Heart right ventricle (tissue), 16 donors: ENCODE data around the gene CHST11. TPM values are rescaled to one million over a fixed set of nuclear protein-coding genes. Genes with fewer than 3 reads are reported as not detected.

Experiments used
- ATAC-seq, 8 donors: fragments of 200-7000 bp; cut with Tn5 transposase; one replicate each; pipeline ENCODE4 v1.9.1; 2020; ENCODE audit warnings: mild to moderate bottlenecking in 8 of 8, moderate library complexity in 8 of 8, moderate number of reproducible peaks in 1 of 8
- DNase-seq, 2 donors: peaks; one replicate each; pipeline ENCODE4 v3.0.0-alpha.2; 2020
- H3K27ac ChIP-seq, 10 donors: fragments of 200-600 bp; sonication (generic) in 2 of 10; one replicate each; pipeline versions ENCODE4 v1.5.0 to v1.8.0; 2020 to 2022; ENCODE audit warnings: mild to moderate bottlenecking in 3 of 10
- H3K27me3 ChIP-seq, 7 donors: fragments of 200-600 bp; one replicate each; pipeline ENCODE4 v1.8.0; 2021 to 2022; ENCODE audit warnings: mild to moderate bottlenecking in 2 of 7
- H3K36me3 ChIP-seq, 9 donors: fragments of 200-600 bp; sonication (generic) in 1 of 9; one replicate each; pipeline versions ENCODE4 v1.5.0 to v1.8.0; 2020 to 2022; ENCODE audit warnings: mild to moderate bottlenecking in 2 of 9
- H3K4me1 ChIP-seq, 9 donors: fragments of 200-600 bp; sonication (generic) in 1 of 9; one replicate each; pipeline versions ENCODE4 v1.5.0 to v1.8.0; 2020 to 2022; ENCODE audit warnings: mild to moderate bottlenecking in 4 of 9
- H3K4me3 ChIP-seq, 10 donors: fragments of 200-600 bp; sonication (generic) in 2 of 10; one replicate each; pipeline versions ENCODE4 v1.5.0 to v1.8.0; 2020 to 2022; ENCODE audit warnings: mild to moderate bottlenecking in 7 of 10, moderate library complexity in 2 of 10
- H3K9me3 ChIP-seq, 11 donors: fragments of 200-600 bp in 10 of 11; sonication (generic) in 2 of 11; one replicate each; pipeline versions ENCODE4 v1.5.0 to v1.8.0; 2013 to 2022; ENCODE audit warnings: mild to moderate bottlenecking in 2 of 11, control low read depth in 1 of 11, moderate library complexity in 1 of 11
- WGBS, 2 donors: extraction: QIAGEN DNeasy Blood & Tissue Kit; methylation state at CpG; one replicate each; pipeline ENCODE4 v1.1.7; 2013; ENCODE audit warnings: inconsistent platforms in 1 of 2; 5-methylcytosine and 5-hydroxymethylcytosine counted together
- intact Hi-C, 10 donors: fragments of 100-400 bp; cut with DNase I; formaldehyde crosslinking; loops; one replicate each; pipeline versions ENCODE4 v1.11.1 to v1.14.2; 2022
- polyA plus RNA-seq, 2 donors: library from polyadenylated mRNA; stranded (reverse); fragments of 200-250 nt; gene quantifications; one replicate each; pipeline ENCODE4 v1.2.3, GENCODE V29; 2013
- total RNA-seq, 10 donors: library from RNA; stranded (reverse); fragmentation: NEBNext Ultra II Directional in 3 of 10; extraction: Animal tissue kit (Norgen Biotek cat#: 25700) in 3 of 10; gene quantifications; one replicate each; pipeline versions ENCODE4 v1.2.1 to v1.2.4, GENCODE V29; 2021 to 2023
- TF ChIP-seq, protein P1 (sequence below), 9 donors: fragments of 200-600 bp; sonication (generic) in 2 of 9; IDR thresholded peaks; one replicate each; pipeline versions ENCODE4 v1.5.0 to v1.8.0; 2021 to 2022; ENCODE audit warnings: antibody characterized with exemption in 9 of 9, mild to moderate bottlenecking in 5 of 9, moderate library complexity in 1 of 9
- donor health status: Arrhythmogenic right ventricular cardiomyopathy.
- donor health status: ischemic (EF 13 %, LVEDD 7.1; RV severe dilation, severe dysfunction).
- donor health status: healthy with polysubstance abuse.
- donor health status: DM: no; HTN: yes; CAD: no.
- donor health status: DM: no; HTN: no; CAD: no.
- donor health status: ischemic (EF 25% LVEDD 6.9; RV normal size, moderate dysfunction).
- donor health status: ischemic (EF 25% LVEDD 5.7; RV mildly dilated, moderate dysfunction).
- donor health status: healthy.
- donor health status: DM: yes; HTN: yes; CAD: no.
- donor health status: Ischemic cardiomyopathy.
- donor health status: ischemic (EF 35%, LVEDD 5.7; RV mildly dilated, moderate dysfunction).
- donor health status: nonischemic (EF 11% LVEDD 7.7; RV severe dilation, severe dysfunction).
- donor health status: DM: yes; HTN: yes; CAD: no.
- donor health status: PGD.
- donor health status: ischemic (EF 29% LVEDD 5.4; RV normal size, mild dysfunction).
- donor health status: nonischemic (EF 23%, LVEDD 6.1; RV moderate dilation, normal function).

The CHST11 gene
- total and polyA plus RNA-seq, 12 donors = 1.1 to 12.7 (median 4.3) TPM

- H3K27me3 ChIP-seq = peaks cover 0 to 3% (median 0%) of the 10 kb centered on the region in 7 donors
- no peaks in the 10 kb centered on the region for H3K9me3 ChIP-seq
- H3K4me1 ChIP-seq = no peaks in the 10 kb centered on the region
- intact Hi-C loops = no loop called here
- no peak overlapping the region for H3K27ac ChIP-seq
- H3K4me3 ChIP-seq = no peak overlapping the region
- DNase-seq (no peak), ATAC-seq (no peak)
- TF ChIP-seq, protein P1, sequence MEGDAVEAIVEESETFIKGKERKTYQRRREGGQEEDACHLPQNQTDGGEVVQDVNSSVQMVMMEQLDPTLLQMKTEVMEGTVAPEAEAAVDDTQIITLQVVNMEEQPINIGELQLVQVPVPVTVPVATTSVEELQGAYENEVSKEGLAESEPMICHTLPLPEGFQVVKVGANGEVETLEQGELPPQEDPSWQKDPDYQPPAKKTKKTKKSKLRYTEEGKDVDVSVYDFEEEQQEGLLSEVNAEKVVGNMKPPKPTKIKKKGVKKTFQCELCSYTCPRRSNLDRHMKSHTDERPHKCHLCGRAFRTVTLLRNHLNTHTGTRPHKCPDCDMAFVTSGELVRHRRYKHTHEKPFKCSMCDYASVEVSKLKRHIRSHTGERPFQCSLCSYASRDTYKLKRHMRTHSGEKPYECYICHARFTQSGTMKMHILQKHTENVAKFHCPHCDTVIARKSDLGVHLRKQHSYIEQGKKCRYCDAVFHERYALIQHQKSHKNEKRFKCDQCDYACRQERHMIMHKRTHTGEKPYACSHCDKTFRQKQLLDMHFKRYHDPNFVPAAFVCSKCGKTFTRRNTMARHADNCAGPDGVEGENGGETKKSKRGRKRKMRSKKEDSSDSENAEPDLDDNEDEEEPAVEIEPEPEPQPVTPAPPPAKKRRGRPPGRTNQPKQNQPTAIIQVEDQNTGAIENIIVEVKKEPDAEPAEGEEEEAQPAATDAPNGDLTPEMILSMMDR (IDR thresholded peaks at IDR 0.05) = no peak
- H3K36me3 ChIP-seq = no peaks in the 10 kb centered on the region
- WGBS, 2 donors = 91 to 93% methylated on average over 2 of the region's 2 CpGs
These were observed 37.0 kb upstream of the CHST11 start for GRCh38 chr12:104419717-104420116.

- DNase-seq = no peak
- Histone ChIP-seq H3K27ac (no peak overlapping the region), H3K36me3 (no peaks in the 10 kb centered on the region), H3K27me3 (no peaks in the 10 kb centered on the region), H3K9me3 (no peaks in the 10 kb centered on the region), H3K4me3 (no peak overlapping the region), H3K4me1 (no peaks in the 10 kb centered on the region)
- intact Hi-C loops = no loop called here
- ATAC-seq = no peak
- TF ChIP-seq, protein P1 (IDR thresholded peaks at IDR 0.05) = no peak
- WGBS, 2 donors = 56 to 77% methylated on average over 2 of the region's 2 CpGs
These were observed 35.9 kb upstream of the CHST11 start for GRCh38 chr12:104420868-104421267.

DNA sequence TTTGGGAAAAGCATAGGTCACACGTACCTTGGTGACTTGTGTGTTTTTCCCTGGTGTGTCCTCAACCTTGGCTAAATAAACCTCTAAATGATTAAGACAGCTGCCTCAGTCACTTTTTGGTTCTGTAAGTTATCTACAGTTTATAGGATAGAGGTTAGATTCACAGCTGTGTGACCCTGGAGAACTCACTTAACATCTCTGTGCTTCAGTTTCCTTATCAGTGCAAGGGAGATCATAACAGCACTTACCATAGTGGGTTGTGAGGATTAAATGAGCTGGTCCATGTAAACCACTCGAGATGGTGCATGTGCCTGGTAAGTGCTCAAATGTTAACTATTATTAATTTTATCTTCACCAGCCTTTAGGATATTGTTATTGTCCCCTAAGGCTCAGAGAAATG, 35.4 kb upstream of the CHST11 start:
- TF ChIP-seq, protein P1 (IDR thresholded peaks at IDR 0.05) = no peak
- H3K27ac ChIP-seq = no peak overlapping the region
- H3K27me3 ChIP-seq = no peaks in the 10 kb centered on the region
- DNase-seq (no peak), ATAC-seq (no peak)
- no peaks in the 10 kb centered on the region for H3K4me1 ChIP-seq
- H3K36me3 ChIP-seq = no peaks in the 10 kb centered on the region
- WGBS, 2 donors = 86 to 91% methylated on average over 2 of the region's 2 CpGs
- H3K9me3 ChIP-seq = no peaks in the 10 kb centered on the region
- no peak overlapping the region for H3K4me3 ChIP-seq
- intact Hi-C loops = no loop called here

GRCh38 chr12:104422441-104422840, 34.3 kb upstream of the CHST11 start:
- H3K4me3 ChIP-seq = no peak overlapping the region
- H3K4me1 ChIP-seq = no peaks in the 10 kb centered on the region
- 74 to 77% methylated on average over 1 of the region's 1 CpG for WGBS, 2 donors
- ATAC-seq (no peak), DNase-seq (no peak)
- intact Hi-C loops = no loop called here
- no peaks in the 10 kb centered on the region for H3K27me3 ChIP-seq
- H3K9me3 ChIP-seq = no peaks in the 10 kb centered on the region
- no peak overlapping the region for H3K27ac ChIP-seq
- H3K36me3 ChIP-seq = no peaks in the 10 kb centered on the region
- TF ChIP-seq, protein P1 (IDR thresholded peaks at IDR 0.05) = no peak
